Neural crest cell (in vitro differentiated cells): Measurements from ENCODE around the gene CTAG1A. TPM values are rescaled to one million over a fixed set of nuclear protein-coding genes. Genes with fewer than 3 reads are reported as not detected.

Experiments
- DNase-seq: peaks from one replicate; pipeline ENCODE4 v3.0.0; 2021; ENCODE audit warnings: low read depth, mixed read lengths, low spot score
- H3K27ac Mint-ChIP-seq: one replicate; pipeline ENCODE4 v1.8.0; 2021; ENCODE audit warnings: mild to moderate bottlenecking, mixed read lengths; ENCODE audit not compliant: unreplicated experiment
- H3K27me3 Mint-ChIP-seq: 2 replicates; pipeline ENCODE4 v1.8.0; 2021; ENCODE audit warnings: low read depth, mild to moderate bottlenecking, mixed read lengths
- H3K36me3 Mint-ChIP-seq: 2 replicates; pipeline ENCODE4 v1.8.0; 2021; ENCODE audit warnings: low read depth, mild to moderate bottlenecking, mixed read lengths
- H3K4me1 Mint-ChIP-seq: 2 replicates; pipeline ENCODE4 v1.8.0; 2021; ENCODE audit warnings: mixed read lengths
- H3K4me3 Mint-ChIP-seq: one replicate; pipeline ENCODE4 v1.8.0; 2021; ENCODE audit warnings: mild to moderate bottlenecking, mixed read lengths
- H3K9me3 Mint-ChIP-seq: 2 replicates; pipeline ENCODE4 v1.8.0; 2021; ENCODE audit warnings: mixed read lengths
- total RNA-seq: library from RNA; stranded (reverse); gene quantifications from 2 replicates; pipeline ENCODE4 v1.2.1, GENCODE V29; 2021
- TF ChIP-seq, protein P1 (sequence below): fragments of 200-600 bp; sonication (generic); conservative IDR thresholded peaks from 2 replicates; pipeline ENCODE4 v1.5.0; 2021; ENCODE audit warnings: antibody characterized with exemption, mild to moderate bottlenecking

CTAG1A gene
- total RNA-seq, 1 donor from 2014 or later: not detected

DNA sequence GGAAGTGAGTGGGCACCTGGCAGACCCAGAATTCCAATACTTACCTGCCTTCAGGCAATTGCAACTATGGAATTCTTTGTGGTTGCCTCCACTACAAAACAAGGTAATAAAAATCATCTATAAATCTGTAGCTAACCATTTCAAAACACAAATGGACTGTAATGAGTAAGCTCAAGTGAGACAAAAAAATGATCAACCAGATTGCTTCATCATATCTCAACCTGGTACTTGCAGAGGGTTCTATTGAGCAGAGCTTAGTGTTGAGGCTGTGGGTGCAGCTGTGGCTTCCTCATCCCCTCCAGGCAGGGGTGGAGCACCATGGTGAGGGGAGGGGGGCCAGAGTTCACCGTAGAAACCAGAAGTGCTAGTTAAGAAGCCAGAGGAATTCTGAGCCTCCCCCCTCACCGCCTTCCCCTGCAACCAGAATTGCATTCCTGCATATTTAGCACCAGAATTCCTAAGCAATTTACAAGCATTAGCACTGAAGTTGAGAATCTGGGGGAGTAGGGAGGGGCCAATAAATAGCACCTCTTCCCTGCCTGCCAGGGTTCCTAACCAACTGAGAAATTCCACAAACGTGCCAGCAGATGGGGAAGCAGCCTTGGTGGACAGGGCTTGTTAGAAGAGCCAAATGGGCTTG lies 11.5 kb downstream of the CTAG1A start:
- no peak overlapping the region for H3K4me3 Mint-ChIP-seq
- peaks cover 6% of the 10 kb centered on the region for H3K27me3 Mint-ChIP-seq
- H3K36me3 Mint-ChIP-seq: peaks cover 9% of the 10 kb centered on the region
- no peak for DNase-seq
- no peak overlapping the region for H3K27ac Mint-ChIP-seq
- peaks cover 14% of the 10 kb centered on the region for H3K9me3 Mint-ChIP-seq
- no peaks in the 10 kb centered on the region for H3K4me1 Mint-ChIP-seq
- TF ChIP-seq, protein P1, sequence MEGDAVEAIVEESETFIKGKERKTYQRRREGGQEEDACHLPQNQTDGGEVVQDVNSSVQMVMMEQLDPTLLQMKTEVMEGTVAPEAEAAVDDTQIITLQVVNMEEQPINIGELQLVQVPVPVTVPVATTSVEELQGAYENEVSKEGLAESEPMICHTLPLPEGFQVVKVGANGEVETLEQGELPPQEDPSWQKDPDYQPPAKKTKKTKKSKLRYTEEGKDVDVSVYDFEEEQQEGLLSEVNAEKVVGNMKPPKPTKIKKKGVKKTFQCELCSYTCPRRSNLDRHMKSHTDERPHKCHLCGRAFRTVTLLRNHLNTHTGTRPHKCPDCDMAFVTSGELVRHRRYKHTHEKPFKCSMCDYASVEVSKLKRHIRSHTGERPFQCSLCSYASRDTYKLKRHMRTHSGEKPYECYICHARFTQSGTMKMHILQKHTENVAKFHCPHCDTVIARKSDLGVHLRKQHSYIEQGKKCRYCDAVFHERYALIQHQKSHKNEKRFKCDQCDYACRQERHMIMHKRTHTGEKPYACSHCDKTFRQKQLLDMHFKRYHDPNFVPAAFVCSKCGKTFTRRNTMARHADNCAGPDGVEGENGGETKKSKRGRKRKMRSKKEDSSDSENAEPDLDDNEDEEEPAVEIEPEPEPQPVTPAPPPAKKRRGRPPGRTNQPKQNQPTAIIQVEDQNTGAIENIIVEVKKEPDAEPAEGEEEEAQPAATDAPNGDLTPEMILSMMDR: no peak

DNA sequence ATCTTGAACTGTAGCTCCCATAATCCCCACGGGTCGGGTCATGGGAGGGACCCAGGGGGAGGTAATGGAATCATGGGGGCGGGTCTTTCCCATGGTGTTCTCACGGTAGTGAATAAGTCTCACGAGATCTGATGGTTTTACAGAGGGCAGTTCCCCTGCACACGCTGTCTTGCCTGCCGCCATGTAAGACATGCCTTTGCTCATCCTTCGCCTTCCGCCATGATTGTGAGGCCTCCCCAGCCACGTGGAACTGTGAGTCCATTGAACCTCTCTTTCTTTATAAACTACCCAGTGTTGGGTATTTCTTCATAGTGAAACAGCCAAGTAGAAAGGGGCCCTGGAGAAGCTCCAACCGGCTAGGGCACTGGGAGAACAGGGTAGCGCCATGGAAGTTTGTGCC lies 12.3 kb downstream of the CTAG1A start:
- TF ChIP-seq, protein P1: no peak
- Mint-ChIP-seq H3K4me3 (no peak overlapping the region), H3K27ac (no peak overlapping the region), H3K27me3 (peaks cover 5% of the 10 kb centered on the region), H3K4me1 (no peaks in the 10 kb centered on the region), H3K36me3 (peaks cover 8% of the 10 kb centered on the region), H3K9me3 (peaks cover 13% of the 10 kb centered on the region)
- no peak for DNase-seq

- TF ChIP-seq, protein P1: no peak
- Mint-ChIP-seq H3K36me3 (peaks cover 5% of the 10 kb centered on the region), H3K4me3 (no peak overlapping the region), H3K27ac (no peak overlapping the region), H3K27me3 (peaks cover 3% of the 10 kb centered on the region), H3K4me1 (no peaks in the 10 kb centered on the region), H3K9me3 (peaks cover 10% of the 10 kb centered on the region)
- DNase-seq: no peak
Observed at GRCh38 chrX:154598656-154599055, 13.7 kb downstream of the CTAG1A start.

DNA sequence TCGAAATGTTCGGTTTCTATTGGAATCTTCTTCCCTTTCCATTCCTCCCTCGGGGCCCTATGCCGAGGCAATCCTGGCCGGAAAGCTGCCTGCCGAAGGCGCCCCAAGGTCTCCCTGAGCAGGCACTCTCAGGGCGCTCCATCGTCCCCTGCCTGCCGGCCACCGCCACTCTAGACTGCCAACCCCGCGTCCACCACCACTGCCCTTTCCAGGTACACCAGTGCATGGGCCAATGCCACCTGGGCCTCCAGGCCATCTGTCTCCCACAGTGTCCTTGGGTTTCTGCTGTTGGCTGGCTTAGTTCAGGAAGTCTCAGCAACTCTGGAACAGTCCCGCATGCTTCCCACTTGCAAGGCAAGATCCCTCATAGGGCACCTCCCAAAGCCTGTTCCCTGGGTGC lies 14.6 kb downstream of the CTAG1A start:
- H3K9me3 Mint-ChIP-seq: peaks cover 12% of the 10 kb centered on the region
- peaks cover 5% of the 10 kb centered on the region for H3K27me3 Mint-ChIP-seq
- peaks cover 5% of the 10 kb centered on the region for H3K36me3 Mint-ChIP-seq
- no peaks in the 10 kb centered on the region for H3K4me1 Mint-ChIP-seq
- no peak for DNase-seq
- no peak overlapping the region for H3K4me3 Mint-ChIP-seq
- H3K27ac Mint-ChIP-seq: no peak overlapping the region
- TF ChIP-seq, protein P1: no peak

- TF ChIP-seq, protein P1: no peak
Observed at GRCh38 chrX:154600759-154601374, 15.9 kb downstream of the CTAG1A start.

More at GRCh38 chrX:154600759-154601374, 15.9 kb downstream of the CTAG1A start:
- no peak for DNase-seq
- no peak overlapping the region for H3K27ac Mint-ChIP-seq
- peaks cover 2% of the 10 kb centered on the region for H3K27me3 Mint-ChIP-seq
- peaks cover 10% of the 10 kb centered on the region for H3K9me3 Mint-ChIP-seq
- peaks cover 5% of the 10 kb centered on the region for H3K36me3 Mint-ChIP-seq
- H3K4me3 Mint-ChIP-seq: no peak overlapping the region
- no peaks in the 10 kb centered on the region for H3K4me1 Mint-ChIP-seq
